ENCODE data around the gene STC2. TPM values are rescaled to one million over a fixed set of nuclear protein-coding genes. Genes with fewer than 3 reads are reported as not detected.

The STC2 gene
- total RNA-seq, 3 donors from 2014 or later = 12.8 to 502 (median 347) TPM

- DNase-seq (ENCODE audit: low spot score in 2 of 2) = no peak
- H3K9me3 ChIP-seq = peaks cover 10 to 11% of the 10 kb centered on the region in 2 donors
- H3K36me3 ChIP-seq = no peaks in the 10 kb centered on the region
- intact Hi-C loops (cut with DNase I; ENCODE audit: low total_unique reads) = no loop called here
- TF ChIP-seq CTCF (IDR thresholded peaks at IDR 0.05) (no peak), POLR2AphosphoS5 (IDR thresholded peaks at IDR 0.05) (no peak), POLR2A (IDR thresholded peaks at IDR 0.05) (no peak)
- H3K4me1 ChIP-seq = no peaks in the 10 kb centered on the region
- H3K4me3 ChIP-seq = no peak overlapping the region
- H3K27ac ChIP-seq = no peak overlapping the region
- H3K27me3 ChIP-seq = peaks cover 0 to 6% of the 10 kb centered on the region in 2 donors
Measured at GRCh38 chr5:173274771-173275170, 53.4 kb downstream of the STC2 start.

DNA sequence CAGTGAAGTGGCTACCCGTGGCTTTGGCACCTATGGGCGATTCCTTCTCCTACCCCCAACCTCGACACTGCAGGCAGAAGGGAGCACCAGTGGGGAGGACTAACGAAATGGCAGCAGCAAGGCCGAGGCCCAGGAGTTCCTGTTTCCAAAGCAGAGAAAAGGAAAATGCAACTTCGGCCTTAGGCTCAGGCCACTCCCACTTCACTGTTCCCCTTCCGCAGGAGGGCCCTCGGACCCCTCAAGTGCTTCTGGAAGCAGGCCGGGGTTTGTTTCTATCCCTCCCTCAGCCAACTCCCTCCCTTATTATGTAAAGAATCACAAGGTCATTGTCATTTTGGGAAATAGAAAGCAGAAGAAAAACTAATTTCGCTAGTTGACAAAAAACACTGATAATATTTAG lies 56.8 kb downstream of the STC2 start:
- Histone ChIP-seq H3K4me3 (no peak overlapping the region), H3K36me3 (no peaks in the 10 kb centered on the region), H3K9me3 (peaks cover 10 to 11% of the 10 kb centered on the region in 2 donors), H3K4me1 (no peaks in the 10 kb centered on the region), H3K27ac (no peak overlapping the region), H3K27me3 (peaks cover 0 to 3% of the 10 kb centered on the region in 2 donors)
- TF ChIP-seq POLR2A (IDR thresholded peaks at IDR 0.05) (no peak), POLR2AphosphoS5 (IDR thresholded peaks at IDR 0.05) (no peak), CTCF (IDR thresholded peaks at IDR 0.05) (no peak)
- DNase-seq (ENCODE audit: low spot score in 2 of 2) = no peak
- intact Hi-C loops (cut with DNase I; ENCODE audit: low total_unique reads) = no loop called here

- intact Hi-C loops (cut with DNase I; ENCODE audit: low total_unique reads) = no loop called here
- no peaks in the 10 kb centered on the region for H3K4me1 ChIP-seq
- peaks cover 0 to 11% of the 10 kb centered on the region in 2 donors for H3K27me3 ChIP-seq
- H3K36me3 ChIP-seq = no peaks in the 10 kb centered on the region
- H3K4me3 ChIP-seq = no peak overlapping the region
- no peak for DNase-seq (ENCODE audit: low spot score in 2 of 2)
- no peak for TF ChIP-seq CTCF (IDR thresholded peaks at IDR 0.05)
- TF ChIP-seq POLR2AphosphoS5 (IDR thresholded peaks at IDR 0.05) = no peak
- TF ChIP-seq POLR2A (IDR thresholded peaks at IDR 0.05) = no peak
- no peak overlapping the region for H3K27ac ChIP-seq
- H3K9me3 ChIP-seq = peaks cover under 1% of the 10 kb centered on the region in 2 donors
Measured at GRCh38 chr5:173268750-173269432, 59.3 kb downstream of the STC2 start.

GRCh38 chr5:173265433-173265832 lies 62.8 kb downstream of the STC2 start:
- no peak for TF ChIP-seq CTCF (IDR thresholded peaks at IDR 0.05)
- TF ChIP-seq POLR2A (IDR thresholded peaks at IDR 0.05) = no peak
- no peak for TF ChIP-seq POLR2AphosphoS5 (IDR thresholded peaks at IDR 0.05)
- Histone ChIP-seq H3K4me3 (no peak overlapping the region), H3K9me3 (no peaks in the 10 kb centered on the region), H3K4me1 (no peaks in the 10 kb centered on the region), H3K36me3 (no peaks in the 10 kb centered on the region), H3K27ac (no peak overlapping the region), H3K27me3 (peaks cover 0 to 11% of the 10 kb centered on the region in 2 donors)
- DNase-seq (ENCODE audit: low spot score in 2 of 2) = no peak
- intact Hi-C loops (cut with DNase I; ENCODE audit: low total_unique reads) = no loop called here

Other genes with a start within 250 kb of the STC2 start
- gene BNIP1, start 183.9 kb downstream of the STC2 start, total RNA-seq = 10 to 100 TPM; 11.1 to 12.9 (median 11.7) TPM
- gene NKX2-5, start 93.2 kb downstream of the STC2 start, total RNA-seq = under 1 TPM in 1 of 3 donors, not detected in 2; 0.16 TPM